ENCODE measurements around the gene CALM1.

Gene CALM1

GRCh38 chr14:90443161-90444076 is 46.6 kb downstream of the CALM1 start:
- Histone ChIP-seq H3K36me3 (ENCODE audit: insufficient read depth, low read length) (no peaks in the 10 kb centered on the region), H3K9me3 (ENCODE audit: insufficient read depth, low read depth, low read length) (no peaks in the 10 kb centered on the region), H3K27me3 (ENCODE audit: insufficient read depth, low read length, poor library complexity, severe bottlenecking) (no peaks in the 10 kb centered on the region), H3K4me1 (ENCODE audit: insufficient read depth, low read length, poor library complexity, severe bottlenecking) (no peaks in the 10 kb centered on the region), H3K4me3 (ENCODE audit: low read length, poor library complexity, severe bottlenecking) (no peak overlapping the region), H3K4me2 (ENCODE audit: low read depth, low read length, poor library complexity, severe bottlenecking) (no peak overlapping the region), H3K9ac (ENCODE audit: low read depth, low read length, poor library complexity, severe bottlenecking) (no peak overlapping the region), H2AFZ (ENCODE audit: low read length) (no peak overlapping the region), H3K9me2 (replicated peaks; ENCODE audit: low read depth, low read length) (no peaks in the 10 kb centered on the region), H3K79me2 (ENCODE audit: insufficient read depth, low read length) (no peaks in the 10 kb centered on the region), H4K20me1 (ENCODE audit: insufficient read depth, low read length, poor library complexity, severe bottlenecking) (no peaks in the 10 kb centered on the region), H3F3A (ENCODE audit: low read depth) (no peaks in the 10 kb centered on the region)
- no peak for TF ChIP-seq EZH2phosphoT487 (IDR thresholded peaks at IDR 0.05; ENCODE audit: borderline replicate concordance)
- no peak for TF ChIP-seq CTCF (conservative IDR thresholded peaks at IDR 0.05; ENCODE audit: low read length)

GRCh38 chr14:90444077-90444696 is 47.4 kb downstream of the CALM1 start:
- Histone ChIP-seq H3K27me3 (ENCODE audit: insufficient read depth, low read length, poor library complexity, severe bottlenecking) (no peaks in the 10 kb centered on the region), H3K9me2 (replicated peaks; ENCODE audit: low read depth, low read length) (no peaks in the 10 kb centered on the region), H3K9ac (ENCODE audit: low read depth, low read length, poor library complexity, severe bottlenecking) (no peak overlapping the region), H3K4me3 (ENCODE audit: low read length, poor library complexity, severe bottlenecking) (no peak overlapping the region), H2AFZ (ENCODE audit: low read length) (no peak overlapping the region), H3K36me3 (ENCODE audit: insufficient read depth, low read length) (no peaks in the 10 kb centered on the region), H3K4me1 (ENCODE audit: insufficient read depth, low read length, poor library complexity, severe bottlenecking) (no peaks in the 10 kb centered on the region), H3F3A (ENCODE audit: low read depth) (no peaks in the 10 kb centered on the region), H3K9me3 (ENCODE audit: insufficient read depth, low read depth, low read length) (no peaks in the 10 kb centered on the region), H3K79me2 (ENCODE audit: insufficient read depth, low read length) (no peaks in the 10 kb centered on the region), H3K4me2 (ENCODE audit: low read depth, low read length, poor library complexity, severe bottlenecking) (no peak overlapping the region), H4K20me1 (ENCODE audit: insufficient read depth, low read length, poor library complexity, severe bottlenecking) (no peaks in the 10 kb centered on the region)
- TF ChIP-seq EZH2phosphoT487 (IDR thresholded peaks at IDR 0.05; ENCODE audit: borderline replicate concordance) = no peak
- TF ChIP-seq CTCF (conservative IDR thresholded peaks at IDR 0.05; ENCODE audit: low read length) = no peak

- Histone ChIP-seq H3K36me3 (ENCODE audit: insufficient read depth, low read length) (no peaks in the 10 kb centered on the region), H3F3A (ENCODE audit: low read depth) (no peaks in the 10 kb centered on the region), H3K9me3 (ENCODE audit: insufficient read depth, low read depth, low read length) (no peaks in the 10 kb centered on the region), H3K4me3 (ENCODE audit: low read length, poor library complexity, severe bottlenecking) (no peak overlapping the region), H2AFZ (ENCODE audit: low read length) (no peak overlapping the region), H3K79me2 (ENCODE audit: insufficient read depth, low read length) (no peaks in the 10 kb centered on the region), H3K9ac (ENCODE audit: low read depth, low read length, poor library complexity, severe bottlenecking) (no peak overlapping the region), H3K4me2 (ENCODE audit: low read depth, low read length, poor library complexity, severe bottlenecking) (no peak overlapping the region), H3K9me2 (replicated peaks; ENCODE audit: low read depth, low read length) (no peaks in the 10 kb centered on the region), H4K20me1 (ENCODE audit: insufficient read depth, low read length, poor library complexity, severe bottlenecking) (no peaks in the 10 kb centered on the region), H3K4me1 (ENCODE audit: insufficient read depth, low read length, poor library complexity, severe bottlenecking) (no peaks in the 10 kb centered on the region), H3K27me3 (ENCODE audit: insufficient read depth, low read length, poor library complexity, severe bottlenecking) (no peaks in the 10 kb centered on the region)
- TF ChIP-seq CTCF (conservative IDR thresholded peaks at IDR 0.05; ENCODE audit: low read length) = no peak
- TF ChIP-seq EZH2phosphoT487 (IDR thresholded peaks at IDR 0.05; ENCODE audit: borderline replicate concordance) = no peak
Measured at GRCh38 chr14:90445011-90445410, 48.2 kb downstream of the CALM1 start.
